HG03378 (cell line): ENCODE results near the gene RAP2B.
"Not testable (repeated sequence)": the region's sequence is repeated elsewhere in the genome, so short reads cannot be mapped to it uniquely, and the experiment has no call there.

ENCODE experiments used
- ATAC-seq: cut with Tn5 transposase; IDR thresholded peaks from one replicate; pipeline ENCODE4 v1.9.1; 2021; ENCODE audit warnings: mild to moderate bottlenecking, moderate library complexity; ENCODE audit not compliant: unreplicated experiment

Gene RAP2B

GRCh38 chr3:153161714-153162512, at the start of gene RAP2B:
TSS of gene RAP2B (plus strand) at chr3:153162226. CDS start at chr3:153162694, 468 bp downstream.
- ATAC-seq: peak; percentile 24

GRCh38 chr3:153113541-153113940, 48.5 kb upstream of the RAP2B start:
- ATAC-seq: no peak

- not testable (repeated sequence) for ATAC-seq
Measured at GRCh38 chr3:153114270-153114669, 47.8 kb upstream of the RAP2B start.

GRCh38 chr3:153115326-153115725, 46.7 kb upstream of the RAP2B start:
- ATAC-seq: no peak

GRCh38 chr3:153127788-153128187, 34.2 kb upstream of the RAP2B start:
- no peak for ATAC-seq

- no peak for ATAC-seq
Measured at GRCh38 chr3:153129426-153129825, 32.6 kb upstream of the RAP2B start.

GRCh38 chr3:153129866-153130265, 32.2 kb upstream of the RAP2B start:
- ATAC-seq: no peak

GRCh38 chr3:153130312-153130977, 31.6 kb upstream of the RAP2B start:
- ATAC-seq: peak; percentile 96

GRCh38 chr3:153137626-153138025, 24.4 kb upstream of the RAP2B start:
- no peak for ATAC-seq

- peak; percentile 84 for ATAC-seq
Measured at GRCh38 chr3:153138276-153139210, 23.5 kb upstream of the RAP2B start.

- no peak for ATAC-seq
Measured at GRCh38 chr3:153142961-153143360, 19.1 kb upstream of the RAP2B start.

- no peak for ATAC-seq
Measured at GRCh38 chr3:153144071-153144470, 18.0 kb upstream of the RAP2B start.

GRCh38 chr3:153144779-153145178, 17.2 kb upstream of the RAP2B start:
- no peak for ATAC-seq

- ATAC-seq: no peak
Measured at GRCh38 chr3:153145454-153145853, 16.6 kb upstream of the RAP2B start.

- ATAC-seq: peak; percentile 67
Measured at GRCh38 chr3:153146191-153147053, 15.6 kb upstream of the RAP2B start.

GRCh38 chr3:153150991-153151390, 11.0 kb upstream of the RAP2B start:
- ATAC-seq: no peak

GRCh38 chr3:153155786-153156185, 6.2 kb upstream of the RAP2B start:
- ATAC-seq: not testable (repeated sequence)

- ATAC-seq: no peak
Measured at GRCh38 chr3:153158189-153158588, 3.8 kb upstream of the RAP2B start.

GRCh38 chr3:153158961-153159735, 2.9 kb upstream of the RAP2B start:
- no peak for ATAC-seq
